Measurements from ENCODE around the gene BEND7.

The BEND7 gene

GRCh38 chr10:13492493-13493180 is 36.2 kb downstream of the BEND7 start:
- H3K27ac ChIP-seq: no peak overlapping the region
- no peak for TF ChIP-seq CTCF (conservative IDR thresholded peaks at IDR 0.05)

GRCh38 chr10:13491747-13492360 is 37.0 kb downstream of the BEND7 start:
- TF ChIP-seq CTCF (conservative IDR thresholded peaks at IDR 0.05): no peak
- no peak overlapping the region for H3K27ac ChIP-seq

- TF ChIP-seq CTCF (conservative IDR thresholded peaks at IDR 0.05): no peak
- no peak overlapping the region for H3K27ac ChIP-seq
These were observed 38.3 kb downstream of the BEND7 start for GRCh38 chr10:13490503-13490902.

DNA sequence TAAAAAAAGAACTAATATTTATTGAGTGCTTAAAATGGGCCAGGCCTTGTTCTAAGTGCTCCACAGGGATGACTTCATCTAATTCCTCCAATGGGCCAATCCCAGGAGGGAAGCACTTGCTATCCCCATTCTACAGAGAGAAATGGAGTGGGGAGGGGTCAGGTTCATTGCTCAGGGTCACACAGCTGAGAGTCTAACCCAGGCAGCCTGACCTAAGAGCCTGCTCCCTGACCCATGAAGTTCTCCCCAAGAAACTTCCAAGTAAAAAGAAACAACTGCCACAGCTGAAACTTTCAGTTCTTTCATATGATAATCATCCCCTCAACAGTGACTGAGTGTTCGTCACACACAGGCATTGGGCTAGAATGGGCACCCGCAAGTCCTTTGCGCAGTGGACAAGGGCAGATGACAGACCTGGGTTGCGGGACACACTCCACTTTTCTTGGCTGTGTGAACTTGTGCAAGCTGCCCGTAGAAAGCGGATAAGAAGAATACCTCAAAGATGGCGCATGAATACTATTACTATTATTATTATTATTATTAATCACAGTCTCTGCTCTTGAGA is 39.7 kb downstream of the BEND7 start:
- no peak for TF ChIP-seq CTCF (conservative IDR thresholded peaks at IDR 0.05)
- H3K27ac ChIP-seq: no peak overlapping the region

- no peak overlapping the region for H3K27ac ChIP-seq
- peak; percentile 71 for TF ChIP-seq CTCF (conservative IDR thresholded peaks at IDR 0.05)
These were observed 43.2 kb downstream of the BEND7 start for GRCh38 chr10:13485623-13486022.

DNA sequence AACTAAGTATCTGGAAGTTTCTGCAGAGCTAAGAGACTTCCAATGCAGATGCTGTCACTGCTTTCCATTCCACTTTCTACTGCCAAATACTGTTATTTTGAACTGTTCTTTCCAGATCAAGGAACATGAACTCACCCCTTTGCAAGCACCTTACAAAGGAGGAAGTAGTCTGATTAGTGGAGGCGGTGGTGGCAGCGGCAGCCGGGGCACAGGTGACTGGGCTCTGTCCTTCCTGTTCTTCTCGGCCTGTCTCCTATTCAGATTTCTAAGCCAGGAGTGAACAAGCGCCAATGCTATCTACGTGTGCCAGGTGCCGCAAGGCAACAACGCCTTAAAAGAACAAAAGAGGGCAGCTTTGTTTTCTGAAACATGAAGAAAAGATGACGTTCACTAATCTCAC is 44.9 kb downstream of the BEND7 start:
- no peak for TF ChIP-seq CTCF (conservative IDR thresholded peaks at IDR 0.05)
- H3K27ac ChIP-seq: no peak overlapping the region

GRCh38 chr10:13483073-13483472 is 45.7 kb downstream of the BEND7 start:
- TF ChIP-seq CTCF (conservative IDR thresholded peaks at IDR 0.05): no peak
- no peak overlapping the region for H3K27ac ChIP-seq
